DOHH2 (cell line): ENCODE results near the gene S100A16.

Experiments
- H3F3A ChIP-seq: fragments of 200-600 bp; sonication (generic), shearing (Covaris generic); 2 replicates; pipeline ENCODE4 v1.6.0; 2016; ENCODE audit warnings: antibody characterized with exemption, mild to moderate bottlenecking; ENCODE audit not compliant: control insufficient read depth, insufficient read depth
- H3K27ac ChIP-seq: fragments of 200-600 bp; sonication (generic); 2 replicates; pipeline ENCODE4 v1.5.1; 2014; ENCODE audit warnings: low read depth, mild to moderate bottlenecking, low read length, moderate library complexity
- H3K27me3 ChIP-seq: fragments of 200-600 bp; sonication (generic); 2 replicates; pipeline ENCODE4 v1.6.1; 2014; ENCODE audit warnings: mild to moderate bottlenecking, low read length, mixed read lengths; ENCODE audit not compliant: control insufficient read depth
- H3K36me3 ChIP-seq: fragments of 200-600 bp; sonication (generic); 2 replicates; pipeline ENCODE4 v1.6.1; 2014; ENCODE audit warnings: mild to moderate bottlenecking, low read length, moderate library complexity, mixed read lengths; ENCODE audit not compliant: control insufficient read depth
- H3K4me1 ChIP-seq: fragments of 200-600 bp; sonication (generic); 2 replicates; pipeline ENCODE4 v1.6.1; 2014; ENCODE audit warnings: mild to moderate bottlenecking, low read length, mixed read lengths; ENCODE audit not compliant: control insufficient read depth
- H3K4me2 ChIP-seq: fragments of 200-600 bp; sonication (generic); 2 replicates; pipeline ENCODE4 v1.6.0; 2014; ENCODE audit warnings: mild to moderate bottlenecking, low read length, moderate library complexity
- H3K4me3 ChIP-seq: fragments of 200-600 bp; sonication (generic); 2 replicates; pipeline ENCODE4 v1.5.1; 2014; ENCODE audit warnings: mild to moderate bottlenecking, low read length, mixed read lengths
- H3K79me2 ChIP-seq: fragments of 200-600 bp; sonication (generic); 2 replicates; pipeline ENCODE4 v1.6.1; 2014; ENCODE audit warnings: mild to moderate bottlenecking, low read length, mixed read lengths; ENCODE audit not compliant: control insufficient read depth
- H3K9me2 ChIP-seq: fragments of 200-600 bp; sonication (generic); replicated peaks from 2 replicates; pipeline ENCODE4 v1.6.1; 2014; ENCODE audit warnings: mild to moderate bottlenecking, low read length, mixed read lengths; ENCODE audit not compliant: control insufficient read depth
- H3K9me3 ChIP-seq: fragments of 200-600 bp; sonication (generic); 2 replicates; pipeline ENCODE4 v1.6.1; 2014; ENCODE audit warnings: antibody characterized with exemption, low read length, mixed read lengths; ENCODE audit not compliant: control insufficient read depth, insufficient read depth
- H4K20me1 ChIP-seq: fragments of 200-600 bp; sonication (generic); 2 replicates; pipeline ENCODE4 v1.6.0; 2014; ENCODE audit warnings: low read depth, mild to moderate bottlenecking, antibody characterized with exemption, low read length, moderate library complexity; ENCODE audit not compliant: control insufficient read depth, insufficient read depth
- EZH2phosphoT487 ChIP-seq: fragments of 200-600 bp; sonication (generic); IDR thresholded peaks from 2 replicates; pipeline ENCODE4 v1.6.1; 2017; ENCODE audit warnings: borderline replicate concordance, mild to moderate bottlenecking, antibody characterized with exemption, low read length, moderate library complexity, mixed read lengths
- TF ChIP-seq, protein P1 (sequence below): fragments of 200-600 bp; sonication (generic); IDR thresholded peaks from one replicate; pipeline ENCODE4 v1.5.1; 2014; ENCODE audit warnings: antibody characterized with exemption, mild to moderate bottlenecking, low read depth, low read length; ENCODE audit not compliant: poor library complexity, severe bottlenecking

The S100A16 gene

DNA sequence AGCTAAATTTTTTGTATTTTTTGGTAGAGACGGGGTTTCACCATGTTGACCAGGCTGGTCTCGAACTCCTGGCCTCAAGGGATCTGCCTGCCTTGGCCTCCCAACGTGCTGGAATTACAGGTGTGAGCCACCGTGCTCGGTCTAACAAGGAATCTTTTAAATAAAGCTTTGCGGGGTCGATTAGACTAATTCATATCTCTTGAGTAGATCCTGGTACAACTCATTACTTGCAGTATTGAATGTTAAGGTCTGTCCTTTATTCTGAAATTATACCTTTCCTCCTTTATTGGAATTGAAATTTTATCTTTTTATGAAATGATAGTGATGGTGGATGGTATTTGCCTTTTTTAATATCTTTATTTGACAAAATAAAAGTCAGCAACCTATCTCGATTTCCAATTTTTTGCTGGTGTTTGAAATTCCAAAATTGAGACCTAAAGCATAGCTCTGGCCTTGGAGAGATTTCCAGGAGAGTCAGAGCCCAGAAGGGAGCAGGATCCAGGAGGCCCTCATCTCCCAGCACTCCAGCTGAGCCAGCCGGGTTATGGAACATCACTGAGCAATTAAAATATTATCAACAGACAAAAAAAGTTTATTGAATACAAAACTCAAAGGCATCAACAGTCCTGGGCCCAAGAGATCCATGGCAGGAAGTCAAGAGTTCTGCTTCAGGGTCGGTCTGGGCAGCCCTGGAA, 52.0 kb downstream of the S100A16 start:
- no peaks in the 10 kb centered on the region for H3K79me2 ChIP-seq
- H3F3A ChIP-seq: no peaks in the 10 kb centered on the region
- H3K4me2 ChIP-seq: no peak overlapping the region
- no peaks in the 10 kb centered on the region for H3K9me2 ChIP-seq
- no peak overlapping the region for H3K4me3 ChIP-seq
- TF ChIP-seq, protein P1, sequence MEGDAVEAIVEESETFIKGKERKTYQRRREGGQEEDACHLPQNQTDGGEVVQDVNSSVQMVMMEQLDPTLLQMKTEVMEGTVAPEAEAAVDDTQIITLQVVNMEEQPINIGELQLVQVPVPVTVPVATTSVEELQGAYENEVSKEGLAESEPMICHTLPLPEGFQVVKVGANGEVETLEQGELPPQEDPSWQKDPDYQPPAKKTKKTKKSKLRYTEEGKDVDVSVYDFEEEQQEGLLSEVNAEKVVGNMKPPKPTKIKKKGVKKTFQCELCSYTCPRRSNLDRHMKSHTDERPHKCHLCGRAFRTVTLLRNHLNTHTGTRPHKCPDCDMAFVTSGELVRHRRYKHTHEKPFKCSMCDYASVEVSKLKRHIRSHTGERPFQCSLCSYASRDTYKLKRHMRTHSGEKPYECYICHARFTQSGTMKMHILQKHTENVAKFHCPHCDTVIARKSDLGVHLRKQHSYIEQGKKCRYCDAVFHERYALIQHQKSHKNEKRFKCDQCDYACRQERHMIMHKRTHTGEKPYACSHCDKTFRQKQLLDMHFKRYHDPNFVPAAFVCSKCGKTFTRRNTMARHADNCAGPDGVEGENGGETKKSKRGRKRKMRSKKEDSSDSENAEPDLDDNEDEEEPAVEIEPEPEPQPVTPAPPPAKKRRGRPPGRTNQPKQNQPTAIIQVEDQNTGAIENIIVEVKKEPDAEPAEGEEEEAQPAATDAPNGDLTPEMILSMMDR: no peak
- TF ChIP-seq EZH2phosphoT487: no peak
- H3K4me1 ChIP-seq: peaks cover 4% of the 10 kb centered on the region
- no peaks in the 10 kb centered on the region for H4K20me1 ChIP-seq
- no peaks in the 10 kb centered on the region for H3K36me3 ChIP-seq
- H3K27ac ChIP-seq: no peak overlapping the region
- H3K27me3 ChIP-seq: no peaks in the 10 kb centered on the region
- H3K9me3 ChIP-seq: no peaks in the 10 kb centered on the region

DNA sequence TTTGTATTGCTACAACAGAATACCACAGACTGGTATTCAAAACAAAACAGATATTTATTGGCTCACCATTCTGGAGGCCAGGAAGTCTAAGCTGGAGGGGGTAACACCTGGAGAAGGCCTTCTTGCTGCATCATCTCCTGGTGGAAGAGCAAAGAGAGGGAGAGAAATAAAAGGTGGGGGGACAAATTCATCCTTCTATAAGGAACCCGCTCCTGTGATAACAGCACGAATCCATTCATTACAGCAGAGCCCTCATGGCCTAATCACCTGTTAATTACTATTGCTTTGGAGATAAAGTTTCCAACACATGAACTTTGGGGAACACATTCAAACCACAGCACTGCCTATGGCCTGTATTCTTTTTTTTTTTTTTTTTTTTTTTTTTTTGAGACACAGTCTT, 52.7 kb downstream of the S100A16 start:
- Histone ChIP-seq H3K36me3 (no peaks in the 10 kb centered on the region), H3K27ac (no peak overlapping the region)

DNA sequence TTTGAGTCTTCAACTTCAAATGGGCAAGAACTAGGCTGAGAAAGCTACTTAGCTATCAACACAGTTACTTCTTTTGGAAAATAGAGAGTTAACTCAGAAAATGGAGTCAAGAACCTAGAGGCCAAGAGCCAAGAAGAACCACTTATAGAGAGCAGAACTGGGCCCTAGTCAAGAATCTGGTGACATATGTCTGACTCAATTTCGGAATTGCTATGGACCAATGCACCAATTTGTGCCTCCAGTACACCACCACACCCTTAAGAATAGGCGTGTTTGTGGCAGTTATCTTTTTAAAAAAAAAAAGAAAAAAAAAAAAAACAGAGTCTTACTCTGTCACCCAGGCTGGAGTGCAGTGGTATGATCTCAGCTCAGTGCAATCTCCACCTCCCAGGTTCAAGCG, 55.1 kb downstream of the S100A16 start:
- Histone ChIP-seq H3K27me3 (no peaks in the 10 kb centered on the region), H3K4me1 (no peaks in the 10 kb centered on the region), H3K4me3 (no peak overlapping the region), H3F3A (no peaks in the 10 kb centered on the region), H3K9me2 (no peaks in the 10 kb centered on the region), H3K79me2 (no peaks in the 10 kb centered on the region), H3K9me3 (no peaks in the 10 kb centered on the region), H3K4me2 (no peak overlapping the region), H3K36me3 (no peaks in the 10 kb centered on the region), H4K20me1 (no peaks in the 10 kb centered on the region), H3K27ac (no peak overlapping the region)
- TF ChIP-seq, protein P1: no peak
- TF ChIP-seq EZH2phosphoT487: no peak

More for the DNA sequence above, 52.7 kb downstream of the S100A16 start:
- no peaks in the 10 kb centered on the region for H3K27me3 ChIP-seq
- no peaks in the 10 kb centered on the region for H3K9me3 ChIP-seq
- H3K4me3 ChIP-seq: no peak overlapping the region
- H3K4me1 ChIP-seq: no peaks in the 10 kb centered on the region
- no peaks in the 10 kb centered on the region for H3F3A ChIP-seq
- no peak overlapping the region for H3K4me2 ChIP-seq
- H4K20me1 ChIP-seq: no peaks in the 10 kb centered on the region
- H3K79me2 ChIP-seq: no peaks in the 10 kb centered on the region
- H3K9me2 ChIP-seq: no peaks in the 10 kb centered on the region
- TF ChIP-seq, protein P1: no peak
- no peak for TF ChIP-seq EZH2phosphoT487
